NB4 (cell line): ENCODE results near the gene MEGF8.

Experiments
- DNase-seq: peaks from one replicate; pipeline ENCODE4 v3.0.0; 2010; ENCODE audit warnings: low read depth
- H3K4me3 ChIP-seq: one replicate; pipeline ENCODE4 v1.5.1; 2011; ENCODE audit warnings: mild to moderate bottlenecking, low read depth, low read length, moderate library complexity
- MYC ChIP-seq: IDR thresholded peaks from 2 replicates; pipeline ENCODE4 v1.6.1; 2011; ENCODE audit warnings: low read depth, low read length
- POLR2A ChIP-seq: IDR thresholded peaks from 2 replicates; pipeline ENCODE4 v1.6.1; 2011; ENCODE audit warnings: mild to moderate bottlenecking; ENCODE audit not compliant: insufficient read length; ENCODE audit errors: extremely low read depth
- TF ChIP-seq, protein P1 (sequence below): IDR thresholded peaks from one replicate; pipeline ENCODE4 v1.5.1; 2012; ENCODE audit warnings: low read depth, low read length
- TF ChIP-seq, protein P2 (sequence below): IDR thresholded peaks from 2 replicates; pipeline ENCODE4 v1.6.1; 2011; ENCODE audit warnings: low read depth, low read length

MEGF8 gene

DNA sequence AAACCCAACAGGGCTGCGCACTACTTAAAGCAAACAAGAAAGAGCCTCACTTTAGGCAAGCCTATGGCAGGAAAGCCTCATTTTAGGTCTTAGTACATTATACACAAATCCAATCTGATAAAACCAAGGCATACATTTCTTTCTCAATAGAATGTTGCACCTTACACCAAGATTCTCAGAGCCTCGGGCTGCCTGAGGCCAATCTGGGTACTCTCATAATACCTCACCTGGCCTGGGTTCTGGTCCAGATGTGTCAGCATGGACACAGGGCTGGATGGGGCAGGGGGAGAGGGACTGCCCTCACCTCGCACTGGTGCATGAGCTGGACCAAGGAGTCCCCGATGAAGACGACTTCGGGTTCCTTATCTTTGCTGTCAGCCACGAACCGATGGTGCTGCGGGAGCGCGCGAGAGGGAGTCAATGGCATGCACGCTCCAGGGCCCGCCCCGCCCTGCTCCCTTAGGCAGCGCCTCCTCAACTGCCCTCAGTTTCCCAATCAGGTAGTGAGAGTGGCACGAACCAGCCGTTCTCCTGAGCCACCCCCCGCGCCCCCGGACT is 23.7 kb upstream of the MEGF8 start, which contains the start of gene PRR19:
Gene PRR19 (plus strand): TSS at position 487 of the 558 bp plus-strand sequence. CDS start 7,453 bp downstream, outside the sequence.
- DNase-seq = peak; percentile 37
- peak within 1 kb of the TSS; percentile 59 for H3K4me3 ChIP-seq
- TF ChIP-seq, protein P1, sequence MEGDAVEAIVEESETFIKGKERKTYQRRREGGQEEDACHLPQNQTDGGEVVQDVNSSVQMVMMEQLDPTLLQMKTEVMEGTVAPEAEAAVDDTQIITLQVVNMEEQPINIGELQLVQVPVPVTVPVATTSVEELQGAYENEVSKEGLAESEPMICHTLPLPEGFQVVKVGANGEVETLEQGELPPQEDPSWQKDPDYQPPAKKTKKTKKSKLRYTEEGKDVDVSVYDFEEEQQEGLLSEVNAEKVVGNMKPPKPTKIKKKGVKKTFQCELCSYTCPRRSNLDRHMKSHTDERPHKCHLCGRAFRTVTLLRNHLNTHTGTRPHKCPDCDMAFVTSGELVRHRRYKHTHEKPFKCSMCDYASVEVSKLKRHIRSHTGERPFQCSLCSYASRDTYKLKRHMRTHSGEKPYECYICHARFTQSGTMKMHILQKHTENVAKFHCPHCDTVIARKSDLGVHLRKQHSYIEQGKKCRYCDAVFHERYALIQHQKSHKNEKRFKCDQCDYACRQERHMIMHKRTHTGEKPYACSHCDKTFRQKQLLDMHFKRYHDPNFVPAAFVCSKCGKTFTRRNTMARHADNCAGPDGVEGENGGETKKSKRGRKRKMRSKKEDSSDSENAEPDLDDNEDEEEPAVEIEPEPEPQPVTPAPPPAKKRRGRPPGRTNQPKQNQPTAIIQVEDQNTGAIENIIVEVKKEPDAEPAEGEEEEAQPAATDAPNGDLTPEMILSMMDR = no peak
- TF ChIP-seq MYC = no peak
- TF ChIP-seq, protein P2, sequence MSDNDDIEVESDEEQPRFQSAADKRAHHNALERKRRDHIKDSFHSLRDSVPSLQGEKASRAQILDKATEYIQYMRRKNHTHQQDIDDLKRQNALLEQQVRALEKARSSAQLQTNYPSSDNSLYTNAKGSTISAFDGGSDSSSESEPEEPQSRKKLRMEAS = no peak
- no peak for TF ChIP-seq POLR2A

DNA sequence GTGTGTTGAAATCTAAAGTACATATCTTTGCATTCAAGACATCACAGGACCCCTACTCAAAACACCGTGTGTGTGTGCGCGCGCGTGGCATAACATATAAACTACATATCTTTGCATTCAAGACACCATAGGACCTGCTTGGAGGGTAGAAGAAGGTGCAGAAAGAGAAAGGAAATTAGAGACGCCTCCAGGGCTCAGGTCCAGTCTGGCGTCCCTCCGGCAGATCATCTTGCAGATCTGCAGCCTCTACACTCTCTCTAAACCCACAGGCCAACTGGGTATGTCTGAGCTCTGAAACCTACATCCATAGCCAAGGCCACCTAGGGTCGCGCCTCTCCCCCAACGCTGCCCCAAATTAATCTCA is 22.4 kb upstream of the MEGF8 start:
- DNase-seq = no peak
- H3K4me3 ChIP-seq = no peak overlapping the region
- TF ChIP-seq MYC (no peak), POLR2A (no peak)
- TF ChIP-seq, protein P1 = no peak
- TF ChIP-seq, protein P2 = no peak

DNA sequence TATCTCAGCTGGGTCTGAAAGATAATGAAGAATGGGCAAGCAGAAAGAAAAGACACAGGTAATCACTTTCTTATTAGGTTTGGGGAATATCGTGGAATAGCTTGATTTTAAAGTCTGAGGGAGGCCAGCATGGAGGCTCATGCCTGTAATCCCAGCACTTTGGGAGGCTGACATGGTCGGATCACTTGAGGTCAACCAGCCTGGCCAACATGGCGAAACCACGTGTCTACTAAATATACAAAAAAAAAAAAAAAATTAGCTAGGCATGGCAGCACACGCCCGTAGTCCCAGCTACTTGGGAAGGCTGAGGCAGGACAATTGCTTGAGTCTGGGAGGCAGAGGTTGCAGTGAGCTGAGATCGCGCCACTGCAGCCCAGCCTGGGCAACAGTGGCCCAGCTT is 21.6 kb upstream of the MEGF8 start:
- no peak overlapping the region for H3K4me3 ChIP-seq

DNA sequence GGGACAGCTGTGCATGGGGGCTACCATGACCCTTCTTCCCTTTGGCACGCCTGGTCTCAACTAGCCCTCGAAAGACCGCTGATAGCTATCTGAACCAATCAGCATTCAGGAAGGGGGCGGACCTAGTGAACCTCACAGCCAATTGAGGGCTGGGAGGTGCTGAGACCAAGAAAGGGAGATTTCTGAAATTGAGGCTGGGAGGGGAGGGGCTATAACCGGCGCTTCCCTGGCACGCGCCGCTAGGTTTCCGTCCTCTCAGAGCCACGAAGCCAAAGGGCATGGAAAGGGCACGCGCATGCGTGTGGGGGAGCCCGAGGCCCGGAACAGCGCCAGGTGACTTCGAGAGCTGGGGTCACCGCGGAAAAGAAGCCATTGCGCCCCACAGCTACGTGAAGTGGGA is 18.8 kb upstream of the MEGF8 start:
- no peak for TF ChIP-seq POLR2A
- TF ChIP-seq, protein P1 = no peak
- TF ChIP-seq, protein P2 = no peak
- TF ChIP-seq MYC = no peak
- DNase-seq = no peak
- H3K4me3 ChIP-seq = no peak overlapping the region

More for the DNA sequence above, 21.6 kb upstream of the MEGF8 start:
- DNase-seq = no peak
- no peak for TF ChIP-seq MYC
- TF ChIP-seq POLR2A = no peak
- TF ChIP-seq, protein P1 = no peak
- TF ChIP-seq, protein P2 = no peak

DNA sequence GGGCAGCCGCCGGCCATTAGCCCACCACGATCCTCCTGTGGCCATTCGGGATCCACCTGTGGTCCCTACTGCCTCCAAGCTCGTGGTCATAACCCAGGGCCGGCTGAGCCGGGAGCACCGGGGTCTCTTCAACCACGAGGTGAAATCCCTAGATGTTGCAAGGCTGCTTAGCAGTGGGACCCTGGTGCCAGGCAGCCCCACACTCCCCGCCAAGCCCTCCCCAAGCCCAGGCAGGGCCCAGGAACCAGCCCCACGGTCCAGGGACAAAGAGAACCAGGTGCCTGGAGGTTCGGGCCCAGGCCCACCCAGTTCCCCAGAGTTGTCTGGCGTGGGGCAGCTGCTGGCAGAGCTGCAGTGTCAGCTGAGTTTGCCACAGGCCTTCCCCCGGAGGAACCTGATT is 15.7 kb upstream of the MEGF8 start:
- no peak overlapping the region for H3K4me3 ChIP-seq
- DNase-seq = no peak
- no peak for TF ChIP-seq POLR2A
- TF ChIP-seq, protein P1 = no peak

DNA sequence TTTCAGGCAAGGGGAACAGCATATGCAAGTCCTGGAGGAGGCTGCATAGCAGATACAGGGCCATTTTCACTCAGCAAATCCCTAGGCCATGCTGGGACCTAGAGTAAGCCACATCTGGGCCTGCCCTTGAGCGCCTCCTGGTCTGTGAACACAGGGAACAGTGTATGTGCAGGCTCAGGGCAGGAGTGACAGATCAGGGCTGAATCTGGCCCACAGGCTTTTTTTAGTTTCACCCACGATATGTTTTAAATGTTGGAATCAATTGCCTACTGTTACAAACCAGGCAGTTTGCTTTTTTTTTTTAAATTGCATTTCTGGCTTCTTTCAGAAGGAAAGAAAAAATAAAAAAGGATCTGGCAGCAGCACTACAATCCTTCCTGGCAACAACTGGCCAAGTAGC is 13.8 kb upstream of the MEGF8 start:
- TF ChIP-seq, protein P1 = peak; percentile 22
- TF ChIP-seq MYC (no peak), POLR2A (no peak)
- TF ChIP-seq, protein P2 = no peak
- DNase-seq = no peak
- H3K4me3 ChIP-seq = no peak overlapping the region
